IMR-90 (cell line): ENCODE data around the gene SLC4A2. TPM values are rescaled to one million over a fixed set of nuclear protein-coding genes. Genes with fewer than 3 reads are reported as not detected.

Experiments
- ATAC-seq: fragments of 200-7000 bp; cut with Tn5 transposase; 2 replicates; pipeline ENCODE4 v1.9.1; 2020; ENCODE audit warnings: low read depth, mild to moderate bottlenecking, moderate library complexity
- BruUV-seq: library from RNA; stranded (reverse); fragments of 400-500 nt; replicated peaks from 2 replicates; lab custom pipeline; 2021; lab: Mats Ljungman, UMichigan
- CTCF ChIA-PET: fragments of 300-600 bp; formaldehyde crosslinking; extraction: SDS; loops from one replicate; lab custom pipeline; 2021; ENCODE audit warnings: antibody characterized with exemption; lab: Yijun Ruan, JAX
- POLR2A ChIA-PET: fragments of 300-600 bp; sonication (Branson Sonifier 250); formaldehyde crosslinking; loops from one replicate; lab custom pipeline; 2022; ENCODE audit warnings: antibody characterized with exemption; ENCODE audit not compliant: unreplicated experiment; lab: Charles Lee
- DNase-seq: peaks from one replicate; pipeline ENCODE4 v3.0.0; 2013
- H2AFZ ChIP-seq: replicated peaks from 2 replicates; pipeline ENCODE3; 2013; ENCODE audit warnings: low read length, mild to moderate bottlenecking; ENCODE audit not compliant: poor library complexity
- H2AK5ac ChIP-seq: 2 replicates; pipeline ENCODE4 v1.6.1; 2013; ENCODE audit warnings: low read depth, low read length, inconsistent platforms
- H2AK9ac ChIP-seq: replicated peaks from 2 replicates; pipeline ENCODE3; 2013; ENCODE audit warnings: mild to moderate bottlenecking, low read depth, low read length, moderate library complexity; ENCODE audit not compliant: poor library complexity
- H2BK120ac ChIP-seq: 2 replicates; pipeline ENCODE4 v1.6.1; 2013; ENCODE audit warnings: low read depth, low read length, inconsistent platforms
- H2BK15ac ChIP-seq: 3 replicates; pipeline ENCODE4 v1.6.1; 2013; ENCODE audit warnings: low read depth, low read length, inconsistent platforms
- H2BK20ac ChIP-seq: 2 replicates; pipeline ENCODE4 v1.6.1; 2013; ENCODE audit warnings: low read depth, mild to moderate bottlenecking, inconsistent platforms, low read length, moderate library complexity
- H2BK5ac ChIP-seq: 2 replicates; pipeline ENCODE4 v1.6.1; 2013; ENCODE audit warnings: mild to moderate bottlenecking, low read depth, low read length, inconsistent platforms; ENCODE audit not compliant: poor library complexity, severe bottlenecking
- H3K14ac ChIP-seq: replicated peaks from 2 replicates; pipeline ENCODE4 v1.6.1; 2013; ENCODE audit warnings: low read depth, low read length, inconsistent platforms
- H3K18ac ChIP-seq: 2 replicates; pipeline ENCODE4 v1.6.1; 2013; ENCODE audit warnings: low read depth, low read length, control low read depth
- H3K23ac ChIP-seq: 2 replicates; pipeline ENCODE4 v1.6.1; 2013; ENCODE audit warnings: low read depth, low read length, inconsistent platforms
- H3K27ac ChIP-seq: 2 replicates; pipeline ENCODE4 v1.5.1; 2013; ENCODE audit warnings: mild to moderate bottlenecking, control low read depth, low read length; ENCODE audit not compliant: insufficient read depth
- H3K27me3 ChIP-seq: 2 replicates; pipeline ENCODE4 v1.6.1; 2013; ENCODE audit warnings: low read length; ENCODE audit not compliant: control insufficient read depth, insufficient read depth
- H3K36me3 ChIP-seq: 2 replicates; pipeline ENCODE4 v1.6.1; 2013; ENCODE audit warnings: low read length, mixed read lengths; ENCODE audit not compliant: control insufficient read depth, insufficient read depth
- H3K4ac ChIP-seq: 2 replicates; pipeline ENCODE4 v1.6.1; 2013; ENCODE audit warnings: low read depth, low read length, inconsistent platforms
- H3K4me1 ChIP-seq: 2 replicates; pipeline ENCODE4 v1.6.1; 2013; ENCODE audit warnings: low read length, mixed read lengths; ENCODE audit not compliant: control insufficient read depth, insufficient read depth
- H3K4me2 ChIP-seq: 2 replicates; pipeline ENCODE4 v1.6.1; 2013; ENCODE audit warnings: low read depth, mild to moderate bottlenecking, control low read depth, low read length, moderate library complexity
- H3K4me3 ChIP-seq: 2 replicates; pipeline ENCODE4 v1.5.1; 2013; ENCODE audit warnings: low read depth, mild to moderate bottlenecking, control low read depth, low read length, moderate library complexity; ENCODE audit not compliant: insufficient read depth
- H3K56ac ChIP-seq: 2 replicates; pipeline ENCODE4 v1.6.1; 2013; ENCODE audit warnings: low read length, inconsistent platforms; ENCODE audit not compliant: insufficient read depth; ENCODE audit errors: extremely low read depth
- H3K79me1 ChIP-seq, 2 experiments: 2 replicates each; pipeline ENCODE4 v1.6.1; 2013; ENCODE audit warnings: low read length in 2 of 2, inconsistent platforms in 1 of 2, low read depth in 1 of 2
- H3K9ac ChIP-seq: 2 replicates; pipeline ENCODE4 v1.6.1; 2013; ENCODE audit warnings: low read depth, low read length, control low read depth
- H3K9me1 ChIP-seq: 2 replicates; pipeline ENCODE4 v1.6.1; 2013; ENCODE audit warnings: low read length, inconsistent platforms; ENCODE audit not compliant: insufficient read depth
- H3K9me3 ChIP-seq: 2 replicates; pipeline ENCODE4 v1.6.1; 2013; ENCODE audit warnings: low read length; ENCODE audit not compliant: control insufficient read depth, insufficient read depth
- H4K20me1 ChIP-seq: 2 replicates; pipeline ENCODE4 v1.6.1; 2013; ENCODE audit warnings: low read length, inconsistent platforms; ENCODE audit not compliant: insufficient read depth
- H4K5ac ChIP-seq: 2 replicates; pipeline ENCODE4 v1.6.1; 2013; ENCODE audit warnings: mild to moderate bottlenecking, low read depth, low read length, control low read depth
- H4K8ac ChIP-seq, 2 experiments: 2 replicates each; pipeline ENCODE4 v1.6.1; 2013; ENCODE audit warnings: low read depth in 2 of 2, low read length in 2 of 2, control low read depth in 1 of 2, inconsistent platforms in 1 of 2
- H4K91ac ChIP-seq: 2 replicates; pipeline ENCODE4 v1.6.1; 2013; ENCODE audit warnings: low read depth, low read length, inconsistent platforms; ENCODE audit not compliant: insufficient read depth
- BHLHE40 ChIP-seq: fragments of 150-350 bp; IDR thresholded peaks from 2 replicates; pipeline ENCODE4 v1.6.1; 2016; ENCODE audit warnings: mild to moderate bottlenecking, low read depth, low read length
- CEBPB ChIP-seq: IDR thresholded peaks from 2 replicates; pipeline ENCODE4 v1.6.1; 2012; ENCODE audit warnings: low read depth, low read length, improper control_type of control experiment
- CHD1 ChIP-seq: IDR thresholded peaks from 2 replicates; pipeline ENCODE4 v1.6.1; 2012; ENCODE audit warnings: low read depth, low read length, improper control_type of control experiment
- ELK1 ChIP-seq: fragments of 150-350 bp; IDR thresholded peaks from 2 replicates; pipeline ENCODE4 v1.6.1; 2016; ENCODE audit warnings: low read depth, mild to moderate bottlenecking, low read length, moderate library complexity, borderline replicate concordance
- FOS ChIP-seq: fragments of 150-350 bp; IDR thresholded peaks from 2 replicates; pipeline ENCODE4 v1.6.1; 2016; ENCODE audit warnings: low read depth, low read length
- MAFK ChIP-seq: IDR thresholded peaks from 2 replicates; pipeline ENCODE4 v1.6.1; 2012; ENCODE audit warnings: low read depth, low read length, improper control_type of control experiment
- MAZ ChIP-seq: IDR thresholded peaks from 2 replicates; pipeline ENCODE4 v1.6.1; 2012; ENCODE audit warnings: low read depth, mild to moderate bottlenecking, low read length, improper control_type of control experiment, moderate library complexity, borderline replicate concordance
- MXI1 ChIP-seq: IDR thresholded peaks from 2 replicates; pipeline ENCODE4 v1.6.1; 2012; ENCODE audit warnings: low read depth, mild to moderate bottlenecking, low read length, moderate library complexity, borderline replicate concordance
- POLR2A ChIP-seq: IDR thresholded peaks from 2 replicates; pipeline ENCODE4 v1.6.1; 2012; ENCODE audit warnings: mild to moderate bottlenecking, low read depth, low read length
- RAD21 ChIP-seq: IDR thresholded peaks from 2 replicates; pipeline ENCODE4 v1.6.1; 2012; ENCODE audit warnings: low read length, improper control_type of control experiment
- RCOR1 ChIP-seq: IDR thresholded peaks from 2 replicates; pipeline ENCODE4 v1.6.1; 2012; ENCODE audit warnings: mild to moderate bottlenecking, low read length, improper control_type of control experiment; ENCODE audit not compliant: insufficient replicate concordance
- RFX5 ChIP-seq: IDR thresholded peaks from 2 replicates; pipeline ENCODE4 v1.8.0; 2012; ENCODE audit warnings: low read depth, mild to moderate bottlenecking, low read length, moderate library complexity
- SMC3 ChIP-seq: fragments of 150-350 bp; IDR thresholded peaks from 2 replicates; pipeline ENCODE4 v1.6.1; 2016; ENCODE audit warnings: low read depth, mild to moderate bottlenecking, antibody characterized with exemption, low read length, moderate library complexity
- WGBS, 2 experiments: methylation state at CpG; one replicate each; pipeline versions ENCODE4 v1.1.5 to v1.1.7; 2013; ENCODE audit warnings: missing lambda C conversion rate in 2 of 2; ENCODE audit not compliant: insufficient read length in 1 of 2; ENCODE audit errors: extremely low coverage in 2 of 2; 5-methylcytosine and 5-hydroxymethylcytosine counted together
- dilution Hi-C: fragments of 300-500 bp; cut with HindIII; formaldehyde crosslinking; loops from one replicate; pipeline ENCODE4 v1.14.3; 2018; ENCODE audit warnings: low sequenced_read_pairs; ENCODE audit not compliant: unreplicated experiment
- in situ Hi-C: fragments of 300-500 bp; cut with MboI; formaldehyde crosslinking; loops from 3 replicates; pipeline ENCODE4 v1.14.3; 2019; ENCODE audit warnings: low sequenced_read_pairs, inconsistent platforms, mixed read lengths
- intact Hi-C: fragments of 100-400 bp; cut with micrococcal nuclease; formaldehyde crosslinking; loops from 2 replicates; pipeline ENCODE4 v1.10.0; 2022
- polyA plus RNA-seq, 3 experiments: library from polyadenylated mRNA; depleted of rRNA; stranded (reverse); fragments of >200 nt; gene quantifications; 2 replicates each; pipeline ENCODE4 v1.2.3, GENCODE V29; 2012; ENCODE audit warnings: low replicate concordance in 1 of 3
- total RNA-seq: library from RNA; depleted of rRNA; stranded (reverse); fragments of >200 nt; gene quantifications from 2 replicates; pipeline ENCODE4 v1.2.3, GENCODE V29; 2012
- TF ChIP-seq, protein P1 (sequence below): conservative IDR thresholded peaks from 2 replicates; pipeline ENCODE4 v1.5.1; 2012; ENCODE audit warnings: mild to moderate bottlenecking, low read depth, low read length, improper control_type of control experiment
- TF ChIP-seq, protein P2 (sequence below): fragments of 150-350 bp; IDR thresholded peaks from 2 replicates; pipeline ENCODE4 v1.6.1; 2017; ENCODE audit warnings: mild to moderate bottlenecking, antibody characterized with exemption, low read length, low read depth

Gene SLC4A2
- total and polyA plus RNA-seq, 2 of the 4 experiments (the other 2 are of a cell fraction): 29.6 to 91.0 TPM

GRCh38 chr7:151074817-151075661 is 15.7 kb downstream of the SLC4A2 start:
- ChIA-PET CTCF (no interaction called here), POLR2A (no interaction called here)
- no TSS peak for BruUV-seq
- Histone ChIP-seq H2AFZ (peak overlapping the region; percentile 43), H4K8ac (0 out of 4 replicates have a peak overlapping the region, but pooled peaks of 1 of the 2 experiments have one; percentile 16), H3K56ac (no peak overlapping the region), H3K79me1 (peaks cover 13 to 56% of the 10 kb centered on the region in 2 experiments; a peak in 3 of 4 replicates), H3K18ac (no peak overlapping the region), H4K20me1 (peaks cover 22% of the 10 kb centered on the region), H3K4me1 (peaks cover 8% of the 10 kb centered on the region), H3K9me1 (no peaks in the 10 kb centered on the region), H2AK9ac (peak overlapping the region; percentile 15), H3K4me3 (no peak overlapping the region), H2AK5ac (no peak overlapping the region; the same call in 1 of the 2 replicates), H4K5ac (no peak overlapping the region), H2BK20ac (no peak overlapping the region), H2BK15ac (no peak overlapping the region), H3K9ac (no peak overlapping the region), H3K9me3 (no peaks in the 10 kb centered on the region), H3K4me2 (no peak overlapping the region), H3K27ac (no peak overlapping the region), H3K23ac (no peak overlapping the region), H3K14ac (no peak overlapping the region), H2BK120ac (no peak overlapping the region), H2BK5ac (no peak overlapping the region), H3K27me3 (no peaks in the 10 kb centered on the region), H3K36me3 (peaks cover 72% of the 10 kb centered on the region), H3K4ac (no peak overlapping the region), H4K91ac (no peak overlapping the region)
- intact Hi-C loops: no loop called here
- dilution Hi-C loops: no loop called here
- 95% methylated on average over 23 of the region's 26 CpGs; no CpG with 5 or more reads in 1 of the 2 experiments for WGBS, 2 experiments
- ATAC-seq (no peak), DNase-seq (no peak)
- in situ Hi-C loops: no loop called here
- no peak for TF ChIP-seq BHLHE40
- TF ChIP-seq CHD1: no peak
- TF ChIP-seq, protein P1, sequence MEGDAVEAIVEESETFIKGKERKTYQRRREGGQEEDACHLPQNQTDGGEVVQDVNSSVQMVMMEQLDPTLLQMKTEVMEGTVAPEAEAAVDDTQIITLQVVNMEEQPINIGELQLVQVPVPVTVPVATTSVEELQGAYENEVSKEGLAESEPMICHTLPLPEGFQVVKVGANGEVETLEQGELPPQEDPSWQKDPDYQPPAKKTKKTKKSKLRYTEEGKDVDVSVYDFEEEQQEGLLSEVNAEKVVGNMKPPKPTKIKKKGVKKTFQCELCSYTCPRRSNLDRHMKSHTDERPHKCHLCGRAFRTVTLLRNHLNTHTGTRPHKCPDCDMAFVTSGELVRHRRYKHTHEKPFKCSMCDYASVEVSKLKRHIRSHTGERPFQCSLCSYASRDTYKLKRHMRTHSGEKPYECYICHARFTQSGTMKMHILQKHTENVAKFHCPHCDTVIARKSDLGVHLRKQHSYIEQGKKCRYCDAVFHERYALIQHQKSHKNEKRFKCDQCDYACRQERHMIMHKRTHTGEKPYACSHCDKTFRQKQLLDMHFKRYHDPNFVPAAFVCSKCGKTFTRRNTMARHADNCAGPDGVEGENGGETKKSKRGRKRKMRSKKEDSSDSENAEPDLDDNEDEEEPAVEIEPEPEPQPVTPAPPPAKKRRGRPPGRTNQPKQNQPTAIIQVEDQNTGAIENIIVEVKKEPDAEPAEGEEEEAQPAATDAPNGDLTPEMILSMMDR: no peak
- no peak for TF ChIP-seq MXI1
- TF ChIP-seq RAD21: no peak
- no peak for TF ChIP-seq SMC3
- no peak for TF ChIP-seq CEBPB
- no peak for TF ChIP-seq MAZ
- TF ChIP-seq RFX5: no peak
- no peak for TF ChIP-seq RCOR1
- no peak for TF ChIP-seq FOS
- TF ChIP-seq ELK1: no peak
- TF ChIP-seq, protein P2, sequence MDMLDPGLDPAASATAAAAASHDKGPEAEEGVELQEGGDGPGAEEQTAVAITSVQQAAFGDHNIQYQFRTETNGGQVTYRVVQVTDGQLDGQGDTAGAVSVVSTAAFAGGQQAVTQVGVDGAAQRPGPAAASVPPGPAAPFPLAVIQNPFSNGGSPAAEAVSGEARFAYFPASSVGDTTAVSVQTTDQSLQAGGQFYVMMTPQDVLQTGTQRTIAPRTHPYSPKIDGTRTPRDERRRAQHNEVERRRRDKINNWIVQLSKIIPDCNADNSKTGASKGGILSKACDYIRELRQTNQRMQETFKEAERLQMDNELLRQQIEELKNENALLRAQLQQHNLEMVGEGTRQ: no peak
- TF ChIP-seq MAFK: no peak
- no peak for TF ChIP-seq POLR2A
